C4-2B (cell line): ENCODE results near the gene TNFSF4.

Experiments
- CTCF ChIP-seq: fragments of 450-650 bp; conservative IDR thresholded peaks from 2 replicates; pipeline ENCODE4 v1.5.1; 2017; ENCODE audit warnings: mild to moderate bottlenecking
- ZFX ChIP-seq: fragments of 450-650 bp; IDR thresholded peaks from 2 replicates; pipeline ENCODE4 v1.6.1; 2017

- TF ChIP-seq CTCF = no peak
- no peak for TF ChIP-seq ZFX
Measured at GRCh38 chr1:173171152-173171551, 36.0 kb downstream of the TNFSF4 start.
